AG09309 (cell line): ENCODE results near the gene VDAC1.

Source experiments
- DNase-seq: peaks from one replicate; pipeline ENCODE4 v3.0.0-alpha.2; 2010; ENCODE audit warnings: low read depth
- H3K4me3 ChIP-seq: 2 replicates; pipeline ENCODE4 v1.5.1; 2011; ENCODE audit warnings: mild to moderate bottlenecking, low read depth, low read length, moderate library complexity; ENCODE audit not compliant: control insufficient read depth
- CTCF ChIP-seq: IDR thresholded peaks from 2 replicates; pipeline ENCODE4 v1.5.1; 2011; ENCODE audit warnings: mild to moderate bottlenecking, low read depth, low read length, inconsistent platforms; ENCODE audit not compliant: insufficient read depth, control insufficient read depth; ENCODE audit errors: missing control alignments

Gene VDAC1

GRCh38 chr5:133935667-133935940 is 69.2 kb downstream of the VDAC1 start:
- no peak overlapping the region for H3K4me3 ChIP-seq
- DNase-seq, result no peak
- no peak for TF ChIP-seq CTCF

- H3K4me3 ChIP-seq, result no peak overlapping the region
- DNase-seq, result no peak
- TF ChIP-seq CTCF, result no peak
Measured at GRCh38 chr5:133934822-133935666, 69.7 kb downstream of the VDAC1 start.

- TF ChIP-seq CTCF, result no peak
- DNase-seq, result no peak
- H3K4me3 ChIP-seq, result no peak overlapping the region
Measured at GRCh38 chr5:133934311-133934710, 70.5 kb downstream of the VDAC1 start.

GRCh38 chr5:133933670-133934295 is 71.0 kb downstream of the VDAC1 start:
- DNase-seq, result no peak
- H3K4me3 ChIP-seq, result no peak overlapping the region
- no peak for TF ChIP-seq CTCF

- no peak overlapping the region for H3K4me3 ChIP-seq
- DNase-seq, result no peak
- TF ChIP-seq CTCF, result no peak
Measured at GRCh38 chr5:133933169-133933509, 71.6 kb downstream of the VDAC1 start.

GRCh38 chr5:133932441-133933168 is 72.2 kb downstream of the VDAC1 start:
- no peak overlapping the region for H3K4me3 ChIP-seq
- no peak for DNase-seq
- no peak for TF ChIP-seq CTCF
